ENCODE results near the gene ADAT2.

GRCh38 chr6:143376375-143376774, 74.1 kb downstream of the ADAT2 start:
- TF ChIP-seq POLR2AphosphoS5 (IDR thresholded peaks at IDR 0.05; ENCODE audit: borderline replicate concordance, low read depth, low read length) (no peak), EZH2 (IDR thresholded peaks at IDR 0.05) (no peak), FOXP2 (optimal IDR thresholded peaks at IDR 0.05; ENCODE audit: control extremely low read depth, extremely low read length, insufficient read depth) (no peak)

All from SK-N-MC (cell line).